Measurements from ENCODE around the gene REV3L.
"Not testable (repeated sequence)": the region's sequence is repeated elsewhere in the genome, so short reads cannot be mapped to it uniquely, and the experiment has no call there.

Gene REV3L

GRCh38 chr6:111381123-111381522, 101.9 kb downstream of the REV3L start:
- H3K4me3 ChIP-seq (ENCODE audit: low read depth, low read length), result no peak overlapping the region

GRCh38 chr6:111379831-111380230, 103.2 kb downstream of the REV3L start:
- no peak overlapping the region for H3K4me3 ChIP-seq (ENCODE audit: low read depth, low read length)

- no peak overlapping the region for H3K4me3 ChIP-seq (ENCODE audit: low read depth, low read length)
Measured at GRCh38 chr6:111379302-111379701, 103.7 kb downstream of the REV3L start.

- no peak overlapping the region for H3K4me3 ChIP-seq (ENCODE audit: low read depth, low read length)
Measured at GRCh38 chr6:111377558-111378120, 105.4 kb downstream of the REV3L start.

- H3K4me3 ChIP-seq (ENCODE audit: low read depth, low read length), result no peak overlapping the region
Measured at GRCh38 chr6:111367393-111368088, 115.5 kb downstream of the REV3L start.

- H3K4me3 ChIP-seq (ENCODE audit: low read depth, low read length), result no peak overlapping the region
Measured at GRCh38 chr6:111361648-111362047, 121.4 kb downstream of the REV3L start.

GRCh38 chr6:111358454-111358853, 124.6 kb downstream of the REV3L start:
- H3K4me3 ChIP-seq (ENCODE audit: low read depth, low read length), result no peak overlapping the region

- no peak overlapping the region for H3K4me3 ChIP-seq (ENCODE audit: low read depth, low read length)
Measured at GRCh38 chr6:111357705-111358104, 125.3 kb downstream of the REV3L start.

- H3K4me3 ChIP-seq (ENCODE audit: low read depth, low read length), result no peak overlapping the region
Measured at GRCh38 chr6:111356551-111356950, 126.5 kb downstream of the REV3L start.

GRCh38 chr6:111354758-111355555, 128.1 kb downstream of the REV3L start:
- H3K4me3 ChIP-seq (ENCODE audit: low read depth, low read length), result no peak overlapping the region

GRCh38 chr6:111353912-111354462, 129.0 kb downstream of the REV3L start:
- H3K4me3 ChIP-seq (ENCODE audit: low read depth, low read length), result no peak overlapping the region

GRCh38 chr6:111347589-111347988, 135.4 kb downstream of the REV3L start:
- H3K4me3 ChIP-seq (ENCODE audit: low read depth, low read length), result no peak overlapping the region

GRCh38 chr6:111342913-111343312, 140.1 kb downstream of the REV3L start:
- no peak overlapping the region for H3K4me3 ChIP-seq (ENCODE audit: low read depth, low read length)

GRCh38 chr6:111339294-111339693, 143.7 kb downstream of the REV3L start:
- no peak overlapping the region for H3K4me3 ChIP-seq (ENCODE audit: low read depth, low read length)

- no peak overlapping the region for H3K4me3 ChIP-seq (ENCODE audit: low read depth, low read length)
Measured at GRCh38 chr6:111338843-111339242, 144.2 kb downstream of the REV3L start.

GRCh38 chr6:111337829-111338236, 145.2 kb downstream of the REV3L start:
- H3K4me3 ChIP-seq (ENCODE audit: low read depth, low read length), result no peak overlapping the region

- no peak overlapping the region for H3K4me3 ChIP-seq (ENCODE audit: low read depth, low read length)
Measured at GRCh38 chr6:111329882-111330633, 153.0 kb downstream of the REV3L start.

GRCh38 chr6:111326563-111326962, 156.5 kb downstream of the REV3L start:
- H3K4me3 ChIP-seq (ENCODE audit: low read depth, low read length), result no peak overlapping the region

- H3K4me3 ChIP-seq (ENCODE audit: low read depth, low read length), result no peak overlapping the region
Measured at GRCh38 chr6:111322145-111322544, 160.9 kb downstream of the REV3L start.

GRCh38 chr6:111307950-111308349, 175.1 kb downstream of the REV3L start:
- not testable (repeated sequence) for H3K4me3 ChIP-seq (ENCODE audit: low read depth, low read length)

- no peak overlapping the region for H3K4me3 ChIP-seq (ENCODE audit: low read depth, low read length)
Measured at GRCh38 chr6:111307275-111307858, 175.7 kb downstream of the REV3L start.
